Central memory CD8-positive, alpha-beta T cell (primary cell): ENCODE data around the gene TPD52L1.

Experiments
- ATAC-seq: fragments of 150-1000 bp; cut with Tn5 transposase; replicated peaks from 2 replicates; pipeline ENCODE4 v1.10.0; 2022; ENCODE audit warnings: mild to moderate bottlenecking, moderate FRiP score, moderate number of reproducible peaks; ENCODE audit not compliant: poor library complexity, severe bottlenecking; ENCODE audit errors: extremely low read depth
- DNase-seq, 2 donors: peaks; one replicate each; pipeline ENCODE4 v3.0.0; 2021; ENCODE audit warnings: low spot score in 2 of 2
- H3K27ac Mint-ChIP-seq: one replicate; pipeline ENCODE4 v1.8.0; 2022; ENCODE audit warnings: low read depth, mild to moderate bottlenecking, moderate library complexity, mixed read lengths
- H3K27me3 Mint-ChIP-seq: one replicate; pipeline ENCODE4 v1.8.0; 2022; ENCODE audit warnings: mixed read lengths
- H3K36me3 Mint-ChIP-seq: one replicate; pipeline ENCODE4 v1.8.0; 2022; ENCODE audit warnings: mild to moderate bottlenecking, moderate library complexity, mixed read lengths; ENCODE audit not compliant: insufficient read depth
- H3K4me1 Mint-ChIP-seq: one replicate; pipeline ENCODE4 v1.8.0; 2022; ENCODE audit warnings: mixed read lengths
- H3K4me3 Mint-ChIP-seq: one replicate; pipeline ENCODE4 v1.8.0; 2022; ENCODE audit warnings: mild to moderate bottlenecking, moderate library complexity, mixed read lengths
- H3K9me3 Mint-ChIP-seq: one replicate; pipeline ENCODE4 v1.8.0; 2022; ENCODE audit warnings: mixed read lengths

TPD52L1 gene

GRCh38 chr6:125301435-125302391 is 148.1 kb downstream of the TPD52L1 start, which contains the start of gene HDDC2:
TSS of gene HDDC2 (minus strand) at chr6:125301967. CDS start at chr6:125301932, 35 bp downstream.
- Mint-ChIP-seq H3K36me3 (peaks cover 22% of the 10 kb centered on the region), H3K4me3 (peak within 1 kb of the TSS; percentile 87), H3K27me3 (peaks cover 8% of the 10 kb centered on the region), H3K9me3 (no peaks in the 10 kb centered on the region), H3K27ac (peak within 1 kb of the TSS; percentile 89), H3K4me1 (peaks cover 60% of the 10 kb centered on the region)
- DNase-seq: peak in 1 of 2 donors; percentile 15
- ATAC-seq: peak; percentile 24

- Mint-ChIP-seq H3K27me3 (peaks cover 13% of the 10 kb centered on the region), H3K27ac (peak overlapping the region; percentile 89), H3K4me3 (peak overlapping the region; percentile 87), H3K36me3 (peaks cover 19% of the 10 kb centered on the region), H3K9me3 (no peaks in the 10 kb centered on the region), H3K4me1 (peaks cover 50% of the 10 kb centered on the region)
- ATAC-seq (peak; percentile 45), DNase-seq (no peak)
These were observed 149.4 kb downstream of the TPD52L1 start for GRCh38 chr6:125302840-125303511.

GRCh38 chr6:125303512-125303854 is 149.9 kb downstream of the TPD52L1 start:
- ATAC-seq (no peak), DNase-seq (no peak)
- H3K27ac Mint-ChIP-seq: no peak overlapping the region
- H3K27me3 Mint-ChIP-seq: peaks cover 18% of the 10 kb centered on the region
- peaks cover 17% of the 10 kb centered on the region for H3K36me3 Mint-ChIP-seq
- no peaks in the 10 kb centered on the region for H3K9me3 Mint-ChIP-seq
- H3K4me1 Mint-ChIP-seq: peaks cover 45% of the 10 kb centered on the region
- peak overlapping the region; percentile 87 for H3K4me3 Mint-ChIP-seq

GRCh38 chr6:125304970-125305660 is 151.5 kb downstream of the TPD52L1 start:
- Mint-ChIP-seq H3K4me1 (peaks cover 30% of the 10 kb centered on the region), H3K9me3 (no peaks in the 10 kb centered on the region), H3K27ac (no peak overlapping the region), H3K36me3 (peaks cover 7% of the 10 kb centered on the region), H3K27me3 (peaks cover 25% of the 10 kb centered on the region), H3K4me3 (no peak overlapping the region)
- no peak for ATAC-seq
- DNase-seq: no peak

- ATAC-seq (no peak), DNase-seq (no peak)
- H3K4me1 Mint-ChIP-seq: peaks cover 18% of the 10 kb centered on the region
- H3K4me3 Mint-ChIP-seq: no peak overlapping the region
- H3K27ac Mint-ChIP-seq: no peak overlapping the region
- peaks cover 5% of the 10 kb centered on the region for H3K36me3 Mint-ChIP-seq
- H3K9me3 Mint-ChIP-seq: no peaks in the 10 kb centered on the region
- H3K27me3 Mint-ChIP-seq: peaks cover 25% of the 10 kb centered on the region
These were observed 153.2 kb downstream of the TPD52L1 start for GRCh38 chr6:125306756-125307149.

- ATAC-seq (no peak), DNase-seq (no peak)
- Mint-ChIP-seq H3K4me1 (peaks cover 15% of the 10 kb centered on the region), H3K27me3 (peaks cover 25% of the 10 kb centered on the region), H3K9me3 (no peaks in the 10 kb centered on the region), H3K4me3 (no peak overlapping the region), H3K36me3 (peaks cover 3% of the 10 kb centered on the region), H3K27ac (no peak overlapping the region)
These were observed 153.7 kb downstream of the TPD52L1 start for GRCh38 chr6:125307150-125307838.

GRCh38 chr6:125307964-125308615 is 154.5 kb downstream of the TPD52L1 start:
- H3K4me3 Mint-ChIP-seq: no peak overlapping the region
- ATAC-seq (no peak), DNase-seq (no peak)
- H3K9me3 Mint-ChIP-seq: no peaks in the 10 kb centered on the region
- peaks cover 25% of the 10 kb centered on the region for H3K27me3 Mint-ChIP-seq
- H3K36me3 Mint-ChIP-seq: no peaks in the 10 kb centered on the region
- no peak overlapping the region for H3K27ac Mint-ChIP-seq
- peaks cover 7% of the 10 kb centered on the region for H3K4me1 Mint-ChIP-seq

GRCh38 chr6:125310994-125311649 is 157.5 kb downstream of the TPD52L1 start:
- peak; percentile 59 for ATAC-seq
- DNase-seq: no peak
- Mint-ChIP-seq H3K27me3 (peaks cover 23% of the 10 kb centered on the region), H3K9me3 (no peaks in the 10 kb centered on the region), H3K4me1 (no peaks in the 10 kb centered on the region), H3K27ac (no peak overlapping the region), H3K36me3 (no peaks in the 10 kb centered on the region), H3K4me3 (no peak overlapping the region)

GRCh38 chr6:125312478-125312877 is 158.9 kb downstream of the TPD52L1 start:
- Mint-ChIP-seq H3K27me3 (peaks cover 13% of the 10 kb centered on the region), H3K36me3 (no peaks in the 10 kb centered on the region), H3K4me1 (no peaks in the 10 kb centered on the region), H3K9me3 (no peaks in the 10 kb centered on the region), H3K27ac (no peak overlapping the region), H3K4me3 (no peak overlapping the region)
- no peak for DNase-seq
- ATAC-seq: no peak

- Mint-ChIP-seq H3K36me3 (no peaks in the 10 kb centered on the region), H3K27me3 (peaks cover 13% of the 10 kb centered on the region), H3K27ac (no peak overlapping the region), H3K9me3 (no peaks in the 10 kb centered on the region), H3K4me3 (no peak overlapping the region), H3K4me1 (no peaks in the 10 kb centered on the region)
- DNase-seq (no peak), ATAC-seq (no peak)
These were observed 159.4 kb downstream of the TPD52L1 start for GRCh38 chr6:125312950-125313349.
